ENCODE data around the gene OR14J1. TPM values are rescaled to one million over a fixed set of nuclear protein-coding genes. Genes with fewer than 3 reads are reported as not detected.

Gene OR14J1
- total and polyA plus RNA-seq, 2 experiments from 2014 or later: not detected

DNA sequence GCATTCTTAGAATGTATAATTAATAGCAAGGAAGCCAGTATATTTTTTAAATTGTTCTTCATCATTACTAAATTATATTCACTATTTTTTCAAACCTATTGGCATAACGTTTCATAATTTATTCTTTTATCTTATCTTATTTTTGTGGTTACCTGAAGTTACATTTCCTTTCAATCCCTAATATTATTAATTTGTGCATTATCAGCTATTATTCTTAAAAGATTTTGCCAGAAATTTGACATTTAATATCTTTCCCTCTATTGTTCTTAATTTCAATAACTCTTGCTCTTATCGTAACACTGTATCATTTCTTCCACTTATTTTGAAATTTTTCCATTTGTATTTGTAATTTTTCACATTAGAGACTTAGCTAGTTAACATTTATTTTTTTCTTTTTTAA, 18.4 kb downstream of the OR14J1 start:
- Mint-ChIP-seq H3K9me3 (no peaks in the 10 kb centered on the region), H3K4me3 (no peak overlapping the region), H3K4me1 (no peaks in the 10 kb centered on the region), H3K36me3 (ENCODE audit: low read depth) (no peaks in the 10 kb centered on the region), H3K27me3 (ENCODE audit: insufficient read depth, low read depth, poor library complexity) (no peaks in the 10 kb centered on the region), H3K27ac (no peak overlapping the region)
- DNase-seq (ENCODE audit: low spot score): no peak
- H3K79me2 ChIP-seq (replicated peaks; ENCODE audit: insufficient read depth): no peaks in the 10 kb centered on the region
- no peak overlapping the region for H2AFZ ChIP-seq
- H3K36me3 ChIP-seq (ENCODE audit: insufficient read depth): no peaks in the 10 kb centered on the region
- no peaks in the 10 kb centered on the region for H3F3A ChIP-seq (replicated peaks; ENCODE audit: low read depth)
- no peak overlapping the region for H3K4me3 ChIP-seq
- H3K4me2 ChIP-seq: no peak overlapping the region
- TF ChIP-seq ZNF114 (CRISPR knock-in tag; IDR thresholded peaks at IDR 0.05) (no peak), CREB1 (CRISPR knock-in tag; IDR thresholded peaks at IDR 0.05; ENCODE audit: low read depth) (no peak), STAT1 (IDR thresholded peaks at IDR 0.05; ENCODE audit: unreplicated experiment) (no peak), ZNF331 (CRISPR knock-in tag; IDR thresholded peaks at IDR 0.05; ENCODE audit: low read depth) (no peak), NANOG (IDR thresholded peaks at IDR 0.05; ENCODE audit: borderline replicate concordance) (no peak), EZH2phosphoT487 (IDR thresholded peaks at IDR 0.05; ENCODE audit: unreplicated experiment) (no peak), POLR2AphosphoS5 (IDR thresholded peaks at IDR 0.05; ENCODE audit: low read depth) (no peak), JUNB (IDR thresholded peaks at IDR 0.05; ENCODE audit: unreplicated experiment) (no peak), EZH2 (IDR thresholded peaks at IDR 0.05; ENCODE audit: low read depth, unreplicated experiment) (no peak)
- TF ChIP-seq, protein P1, sequence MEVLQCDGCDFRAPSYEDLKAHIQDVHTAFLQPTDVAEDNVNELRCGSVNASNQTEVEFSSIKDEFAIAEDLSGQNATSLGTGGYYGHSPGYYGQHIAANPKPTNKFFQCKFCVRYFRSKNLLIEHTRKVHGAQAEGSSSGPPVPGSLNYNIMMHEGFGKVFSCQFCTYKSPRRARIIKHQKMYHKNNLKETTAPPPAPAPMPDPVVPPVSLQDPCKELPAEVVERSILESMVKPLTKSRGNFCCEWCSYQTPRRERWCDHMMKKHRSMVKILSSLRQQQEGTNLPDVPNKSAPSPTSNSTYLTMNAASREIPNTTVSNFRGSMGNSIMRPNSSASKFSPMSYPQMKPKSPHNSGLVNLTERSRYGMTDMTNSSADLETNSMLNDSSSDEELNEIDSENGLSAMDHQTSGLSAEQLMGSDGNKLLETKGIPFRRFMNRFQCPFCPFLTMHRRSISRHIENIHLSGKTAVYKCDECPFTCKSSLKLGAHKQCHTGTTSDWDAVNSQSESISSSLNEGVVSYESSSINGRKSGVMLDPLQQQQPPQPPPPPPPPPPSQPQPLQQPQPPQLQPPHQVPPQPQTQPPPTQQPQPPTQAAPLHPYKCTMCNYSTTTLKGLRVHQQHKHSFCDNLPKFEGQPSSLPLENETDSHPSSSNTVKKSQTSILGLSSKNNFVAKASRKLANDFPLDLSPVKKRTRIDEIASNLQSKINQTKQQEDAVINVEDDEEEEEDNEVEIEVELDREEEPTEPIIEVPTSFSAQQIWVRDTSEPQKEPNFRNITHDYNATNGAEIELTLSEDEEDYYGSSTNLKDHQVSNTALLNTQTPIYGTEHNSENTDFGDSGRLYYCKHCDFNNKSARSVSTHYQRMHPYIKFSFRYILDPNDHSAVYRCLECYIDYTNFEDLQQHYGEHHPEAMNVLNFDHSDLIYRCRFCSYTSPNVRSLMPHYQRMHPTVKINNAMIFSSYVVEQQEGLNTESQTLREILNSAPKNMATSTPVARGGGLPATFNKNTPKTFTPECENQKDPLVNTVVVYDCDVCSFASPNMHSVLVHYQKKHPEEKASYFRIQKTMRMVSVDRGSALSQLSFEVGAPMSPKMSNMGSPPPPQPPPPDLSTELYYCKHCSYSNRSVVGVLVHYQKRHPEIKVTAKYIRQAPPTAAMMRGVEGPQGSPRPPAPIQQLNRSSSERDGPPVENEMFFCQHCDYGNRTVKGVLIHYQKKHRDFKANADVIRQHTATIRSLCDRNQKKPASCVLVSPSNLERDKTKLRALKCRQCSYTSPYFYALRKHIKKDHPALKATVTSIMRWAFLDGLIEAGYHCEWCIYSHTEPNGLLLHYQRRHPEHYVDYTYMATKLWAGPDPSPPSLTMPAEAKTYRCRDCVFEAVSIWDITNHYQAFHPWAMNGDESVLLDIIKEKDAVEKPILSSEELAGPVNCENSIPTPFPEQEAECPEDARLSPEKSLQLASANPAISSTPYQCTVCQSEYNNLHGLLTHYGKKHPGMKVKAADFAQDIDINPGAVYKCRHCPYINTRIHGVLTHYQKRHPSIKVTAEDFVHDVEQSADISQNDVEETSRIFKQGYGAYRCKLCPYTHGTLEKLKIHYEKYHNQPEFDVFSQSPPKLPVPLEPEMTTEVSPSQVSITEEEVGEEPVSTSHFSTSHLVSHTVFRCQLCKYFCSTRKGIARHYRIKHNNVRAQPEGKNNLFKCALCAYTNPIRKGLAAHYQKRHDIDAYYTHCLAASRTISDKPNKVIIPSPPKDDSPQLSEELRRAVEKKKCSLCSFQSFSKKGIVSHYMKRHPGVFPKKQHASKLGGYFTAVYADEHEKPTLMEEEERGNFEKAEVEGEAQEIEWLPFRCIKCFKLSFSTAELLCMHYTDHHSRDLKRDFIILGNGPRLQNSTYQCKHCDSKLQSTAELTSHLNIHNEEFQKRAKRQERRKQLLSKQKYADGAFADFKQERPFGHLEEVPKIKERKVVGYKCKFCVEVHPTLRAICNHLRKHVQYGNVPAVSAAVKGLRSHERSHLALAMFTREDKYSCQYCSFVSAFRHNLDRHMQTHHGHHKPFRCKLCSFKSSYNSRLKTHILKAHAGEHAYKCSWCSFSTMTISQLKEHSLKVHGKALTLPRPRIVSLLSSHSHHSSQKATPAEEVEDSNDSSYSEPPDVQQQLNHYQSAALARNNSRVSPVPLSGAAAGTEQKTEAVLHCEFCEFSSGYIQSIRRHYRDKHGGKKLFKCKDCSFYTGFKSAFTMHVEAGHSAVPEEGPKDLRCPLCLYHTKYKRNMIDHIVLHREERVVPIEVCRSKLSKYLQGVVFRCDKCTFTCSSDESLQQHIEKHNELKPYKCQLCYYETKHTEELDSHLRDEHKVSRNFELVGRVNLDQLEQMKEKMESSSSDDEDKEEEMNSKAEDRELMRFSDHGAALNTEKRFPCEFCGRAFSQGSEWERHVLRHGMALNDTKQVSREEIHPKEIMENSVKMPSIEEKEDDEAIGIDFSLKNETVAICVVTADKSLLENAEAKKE (CRISPR knock-in tag; IDR thresholded peaks at IDR 0.05): no peak
- TF ChIP-seq, protein P2, sequence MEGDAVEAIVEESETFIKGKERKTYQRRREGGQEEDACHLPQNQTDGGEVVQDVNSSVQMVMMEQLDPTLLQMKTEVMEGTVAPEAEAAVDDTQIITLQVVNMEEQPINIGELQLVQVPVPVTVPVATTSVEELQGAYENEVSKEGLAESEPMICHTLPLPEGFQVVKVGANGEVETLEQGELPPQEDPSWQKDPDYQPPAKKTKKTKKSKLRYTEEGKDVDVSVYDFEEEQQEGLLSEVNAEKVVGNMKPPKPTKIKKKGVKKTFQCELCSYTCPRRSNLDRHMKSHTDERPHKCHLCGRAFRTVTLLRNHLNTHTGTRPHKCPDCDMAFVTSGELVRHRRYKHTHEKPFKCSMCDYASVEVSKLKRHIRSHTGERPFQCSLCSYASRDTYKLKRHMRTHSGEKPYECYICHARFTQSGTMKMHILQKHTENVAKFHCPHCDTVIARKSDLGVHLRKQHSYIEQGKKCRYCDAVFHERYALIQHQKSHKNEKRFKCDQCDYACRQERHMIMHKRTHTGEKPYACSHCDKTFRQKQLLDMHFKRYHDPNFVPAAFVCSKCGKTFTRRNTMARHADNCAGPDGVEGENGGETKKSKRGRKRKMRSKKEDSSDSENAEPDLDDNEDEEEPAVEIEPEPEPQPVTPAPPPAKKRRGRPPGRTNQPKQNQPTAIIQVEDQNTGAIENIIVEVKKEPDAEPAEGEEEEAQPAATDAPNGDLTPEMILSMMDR (conservative IDR thresholded peaks at IDR 0.05; ENCODE audit: low read depth in 2 of 2): no peak
- TF ChIP-seq, protein P3, sequence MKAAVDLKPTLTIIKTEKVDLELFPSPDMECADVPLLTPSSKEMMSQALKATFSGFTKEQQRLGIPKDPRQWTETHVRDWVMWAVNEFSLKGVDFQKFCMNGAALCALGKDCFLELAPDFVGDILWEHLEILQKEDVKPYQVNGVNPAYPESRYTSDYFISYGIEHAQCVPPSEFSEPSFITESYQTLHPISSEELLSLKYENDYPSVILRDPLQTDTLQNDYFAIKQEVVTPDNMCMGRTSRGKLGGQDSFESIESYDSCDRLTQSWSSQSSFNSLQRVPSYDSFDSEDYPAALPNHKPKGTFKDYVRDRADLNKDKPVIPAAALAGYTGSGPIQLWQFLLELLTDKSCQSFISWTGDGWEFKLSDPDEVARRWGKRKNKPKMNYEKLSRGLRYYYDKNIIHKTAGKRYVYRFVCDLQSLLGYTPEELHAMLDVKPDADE (IDR thresholded peaks at IDR 0.05): no peak
- TF ChIP-seq, protein P4, sequence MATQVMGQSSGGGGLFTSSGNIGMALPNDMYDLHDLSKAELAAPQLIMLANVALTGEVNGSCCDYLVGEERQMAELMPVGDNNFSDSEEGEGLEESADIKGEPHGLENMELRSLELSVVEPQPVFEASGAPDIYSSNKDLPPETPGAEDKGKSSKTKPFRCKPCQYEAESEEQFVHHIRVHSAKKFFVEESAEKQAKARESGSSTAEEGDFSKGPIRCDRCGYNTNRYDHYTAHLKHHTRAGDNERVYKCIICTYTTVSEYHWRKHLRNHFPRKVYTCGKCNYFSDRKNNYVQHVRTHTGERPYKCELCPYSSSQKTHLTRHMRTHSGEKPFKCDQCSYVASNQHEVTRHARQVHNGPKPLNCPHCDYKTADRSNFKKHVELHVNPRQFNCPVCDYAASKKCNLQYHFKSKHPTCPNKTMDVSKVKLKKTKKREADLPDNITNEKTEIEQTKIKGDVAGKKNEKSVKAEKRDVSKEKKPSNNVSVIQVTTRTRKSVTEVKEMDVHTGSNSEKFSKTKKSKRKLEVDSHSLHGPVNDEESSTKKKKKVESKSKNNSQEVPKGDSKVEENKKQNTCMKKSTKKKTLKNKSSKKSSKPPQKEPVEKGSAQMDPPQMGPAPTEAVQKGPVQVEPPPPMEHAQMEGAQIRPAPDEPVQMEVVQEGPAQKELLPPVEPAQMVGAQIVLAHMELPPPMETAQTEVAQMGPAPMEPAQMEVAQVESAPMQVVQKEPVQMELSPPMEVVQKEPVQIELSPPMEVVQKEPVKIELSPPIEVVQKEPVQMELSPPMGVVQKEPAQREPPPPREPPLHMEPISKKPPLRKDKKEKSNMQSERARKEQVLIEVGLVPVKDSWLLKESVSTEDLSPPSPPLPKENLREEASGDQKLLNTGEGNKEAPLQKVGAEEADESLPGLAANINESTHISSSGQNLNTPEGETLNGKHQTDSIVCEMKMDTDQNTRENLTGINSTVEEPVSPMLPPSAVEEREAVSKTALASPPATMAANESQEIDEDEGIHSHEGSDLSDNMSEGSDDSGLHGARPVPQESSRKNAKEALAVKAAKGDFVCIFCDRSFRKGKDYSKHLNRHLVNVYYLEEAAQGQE (IDR thresholded peaks at IDR 0.05; ENCODE audit: unreplicated experiment): no peak
- H3K27ac ChIP-seq (ENCODE audit: low read depth): no peak overlapping the region
- no peaks in the 10 kb centered on the region for H4K20me1 ChIP-seq (replicated peaks; ENCODE audit: insufficient read depth)
- H3K9me2 ChIP-seq (ENCODE audit: insufficient read depth): no peaks in the 10 kb centered on the region
- no peak for ATAC-seq
- no peaks in the 10 kb centered on the region for H3K27me3 ChIP-seq (ENCODE audit: insufficient read depth)
- H3K4me1 ChIP-seq (ENCODE audit: insufficient read depth): no peaks in the 10 kb centered on the region
